NCI-H69 (cell line): Measurements from ENCODE around the gene SHISA8.
A peak's percentile ranks its signal among the peaks of the same experiment; 100 is the strongest.

Experiments used
- DNase-seq: peaks from one replicate; lab custom pipeline; 2025; lab: John Stamatoyannopoulos, UW

The SHISA8 gene

DNA sequence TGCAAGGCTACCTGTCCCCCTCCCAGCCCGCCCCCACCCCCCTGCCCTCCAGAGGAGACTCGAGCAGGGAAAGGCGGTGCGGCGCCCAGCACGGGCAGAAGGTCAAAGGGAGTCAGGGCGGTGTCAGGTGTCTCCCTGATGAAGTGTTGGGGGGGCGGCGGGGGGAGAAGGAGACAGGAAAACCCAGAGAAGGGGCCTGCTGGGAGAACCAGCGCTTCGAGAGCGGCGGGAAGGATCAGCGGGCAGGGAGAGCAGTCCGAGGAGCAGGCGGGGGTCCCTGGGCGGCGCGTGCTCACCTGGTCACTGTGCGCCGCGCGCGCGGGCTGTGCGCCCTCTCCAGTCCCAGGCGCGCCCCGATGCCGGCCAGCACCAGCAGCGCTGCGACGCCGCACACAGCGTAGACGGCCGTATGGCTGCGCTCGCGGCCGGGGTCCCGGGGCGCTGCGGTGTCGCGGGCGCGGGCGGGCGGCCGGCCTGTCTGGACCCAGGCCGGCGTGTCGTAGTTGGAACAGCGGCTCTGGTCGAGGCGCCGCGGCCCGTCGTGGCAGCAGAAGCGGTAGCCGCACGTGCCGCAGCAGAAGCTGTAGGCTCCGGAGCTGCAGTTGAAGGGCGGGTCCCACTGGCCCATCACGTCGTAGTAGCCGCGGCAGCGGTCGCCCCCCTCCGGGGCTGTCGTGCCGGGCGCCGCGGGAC lies 886 bp downstream of the SHISA8 start:
- DNase-seq: peak; percentile 70

DNA sequence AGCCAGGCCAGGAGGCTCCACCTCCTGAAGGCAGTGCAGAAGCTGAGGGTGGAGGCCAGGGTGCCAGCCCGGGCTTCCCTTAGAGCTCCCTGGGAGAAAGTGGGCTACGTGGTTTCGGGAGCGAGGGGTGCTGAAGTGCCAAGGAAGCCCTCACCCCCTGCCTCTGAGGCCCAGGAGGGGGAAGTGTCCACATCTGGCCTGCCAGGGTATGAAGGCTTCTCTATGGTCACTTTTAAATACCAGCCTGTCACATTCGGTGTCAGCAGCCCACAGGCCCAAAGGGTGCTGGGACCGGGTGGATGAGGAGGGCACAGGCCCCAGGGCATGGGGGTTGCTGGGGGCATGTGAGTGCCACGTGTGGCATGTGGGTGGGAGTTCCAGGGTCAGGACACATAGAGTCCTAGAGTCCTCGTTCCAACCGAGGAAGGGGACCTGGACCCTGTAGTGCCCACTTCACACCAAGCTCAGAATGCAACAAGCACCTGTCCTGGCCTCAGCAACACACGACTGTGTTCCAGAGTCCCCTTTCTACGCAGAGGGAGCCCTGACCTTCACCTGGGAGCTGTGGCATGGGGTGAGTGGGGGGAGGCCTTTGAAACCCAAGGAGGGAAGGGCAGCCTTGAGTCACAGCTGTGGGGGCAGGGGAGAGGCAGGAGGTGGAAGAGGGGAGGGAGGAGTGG lies 1.7 kb downstream of the SHISA8 start:
- DNase-seq: no peak

DNA sequence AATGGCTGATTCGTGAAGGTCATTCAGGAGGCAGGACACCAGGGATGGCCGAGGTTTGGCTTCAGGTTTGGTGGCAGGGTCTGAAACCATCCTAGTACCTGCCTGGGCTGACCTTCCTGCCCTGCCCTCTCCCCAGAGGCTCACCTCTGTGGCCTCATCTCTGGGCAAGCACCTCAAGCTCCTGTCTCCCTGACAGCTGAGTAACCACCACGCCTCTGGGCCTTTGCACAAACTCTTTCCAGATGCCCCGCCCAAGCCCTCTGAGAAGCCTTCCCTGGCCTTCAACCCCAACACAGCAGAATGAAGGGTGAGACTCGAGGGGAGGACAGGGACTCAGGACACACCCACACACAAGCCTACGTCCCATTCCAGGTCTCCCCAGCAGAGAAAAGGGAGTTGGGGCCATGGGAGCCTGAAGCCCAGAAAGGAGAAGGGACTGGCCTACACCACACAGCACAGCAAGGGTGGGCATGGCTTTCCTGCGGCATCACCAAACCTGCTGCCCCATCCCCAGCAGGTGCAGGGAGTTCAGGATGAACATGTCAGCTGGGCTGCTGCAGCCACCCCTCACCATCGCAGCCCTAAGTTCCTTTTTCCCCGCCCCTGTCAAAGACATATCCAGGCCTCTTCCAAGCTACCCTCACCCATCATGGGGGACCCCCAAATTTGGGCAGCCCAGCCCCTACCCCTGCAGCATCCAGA lies 2.4 kb downstream of the SHISA8 start:
- DNase-seq: no peak

DNA sequence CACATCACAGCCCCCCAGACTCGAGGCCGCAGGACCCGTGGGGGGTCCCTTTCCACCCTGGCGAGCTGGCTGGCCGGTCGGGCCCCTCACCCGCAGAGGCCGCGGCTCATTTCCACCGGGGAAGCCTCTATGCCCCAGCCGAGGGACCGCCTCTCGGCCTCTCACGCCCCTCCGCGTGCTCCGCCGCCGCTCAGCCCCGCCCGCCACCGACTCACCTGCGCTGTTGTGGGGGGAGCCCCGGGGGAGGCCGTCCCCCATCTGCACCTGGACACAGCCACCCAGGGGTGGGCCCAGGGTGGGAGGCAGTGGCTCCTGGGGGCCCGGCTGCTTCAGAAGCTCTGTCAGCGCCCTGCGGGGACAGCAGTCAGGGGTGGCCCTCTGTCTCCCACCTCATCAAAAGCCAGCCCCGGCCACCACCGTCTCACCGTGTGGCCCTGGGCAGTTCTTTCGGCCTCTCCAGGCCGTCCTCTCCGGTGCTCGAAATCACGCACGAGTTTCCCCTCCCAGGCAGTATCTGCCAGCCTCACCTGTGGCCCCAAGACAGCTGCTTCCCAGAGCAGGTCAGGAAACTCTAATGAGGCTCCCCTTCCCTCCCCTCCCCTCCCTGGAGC lies 3.8 kb downstream of the SHISA8 start:
- DNase-seq: no peak

DNA sequence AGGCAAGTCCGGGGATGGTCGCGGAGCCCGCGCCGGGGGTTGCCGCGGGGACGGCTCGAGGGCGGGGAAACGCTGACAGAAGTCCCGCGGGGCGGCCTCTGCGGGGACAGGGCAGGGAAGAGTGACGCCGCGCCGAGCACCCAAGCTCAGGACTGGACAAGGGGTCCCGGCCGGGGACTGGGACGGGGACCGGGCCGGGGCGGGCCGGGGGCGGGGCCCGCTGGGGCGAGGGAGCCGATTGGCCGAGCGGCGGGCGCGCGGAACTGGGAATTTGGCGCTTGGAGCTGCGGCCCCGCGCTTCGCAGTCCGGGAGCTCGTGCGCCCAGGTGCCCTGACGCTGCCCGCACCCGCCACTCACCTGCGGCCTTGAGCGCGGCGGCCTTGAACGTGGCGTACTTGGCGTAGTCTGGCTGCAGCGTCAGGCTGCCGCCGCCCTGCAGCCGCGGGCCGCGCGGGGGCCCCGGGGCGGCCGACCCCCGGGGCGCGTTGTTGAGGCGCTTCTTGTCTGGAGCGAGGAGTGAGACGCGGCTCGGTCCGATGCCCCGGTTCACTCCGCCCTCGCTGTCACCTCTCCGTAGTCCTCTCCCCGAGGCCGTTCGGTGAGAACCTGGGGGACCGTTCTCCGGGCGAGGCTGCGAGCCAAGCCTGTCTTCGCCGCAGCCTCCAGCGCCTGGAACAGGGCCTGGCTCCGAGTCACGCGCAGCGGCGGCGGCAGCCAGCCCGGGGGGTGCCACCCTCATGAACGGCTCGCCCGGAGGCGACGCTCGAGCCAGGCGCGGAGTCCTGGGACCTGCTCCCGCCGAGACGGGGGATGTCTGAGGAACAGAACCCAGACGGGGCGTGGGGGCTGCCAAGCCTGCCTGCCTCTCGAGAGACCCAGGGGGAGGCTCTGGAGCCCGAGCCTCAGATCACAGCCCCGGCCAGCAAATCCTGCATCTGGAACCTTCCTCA lies 4.5 kb downstream of the SHISA8 start:
- no peak for DNase-seq

DNA sequence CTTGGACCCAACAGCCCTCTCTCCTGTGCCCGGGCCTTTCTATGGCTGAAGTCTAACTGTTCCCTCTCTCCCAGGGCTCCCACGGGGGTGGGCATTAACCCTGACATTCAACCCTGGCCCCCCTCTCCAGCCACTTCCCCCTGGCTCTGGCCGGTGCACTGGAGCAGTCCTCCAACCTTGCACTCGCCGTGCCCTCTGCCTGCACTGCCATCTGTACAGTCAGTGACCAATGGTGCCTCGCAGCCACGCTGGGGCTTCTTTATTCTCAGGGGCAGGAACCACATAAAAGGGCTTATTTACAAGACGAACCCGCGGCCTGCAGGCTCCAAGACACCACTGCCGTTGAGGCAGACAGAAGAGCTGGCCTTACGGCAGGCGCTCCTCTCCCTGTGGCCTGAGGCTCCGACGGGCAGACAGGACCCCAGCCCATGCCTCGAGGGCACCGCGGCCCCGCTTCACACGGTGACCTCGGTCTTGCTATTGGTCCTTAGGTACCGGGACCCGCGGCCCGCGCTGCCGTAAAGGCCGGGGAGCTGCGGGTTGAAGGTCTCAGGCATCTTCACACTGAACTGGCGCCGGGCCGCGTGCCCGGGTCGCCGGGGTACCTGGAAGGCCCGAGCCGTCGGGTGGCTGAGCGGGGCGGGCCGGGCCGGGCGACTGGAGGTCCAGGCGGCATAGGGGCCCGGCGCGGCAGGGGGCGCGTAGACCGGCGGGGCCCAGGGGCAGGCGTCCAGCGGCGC lies 5.4 kb downstream of the SHISA8 start:
- no peak for DNase-seq

DNA sequence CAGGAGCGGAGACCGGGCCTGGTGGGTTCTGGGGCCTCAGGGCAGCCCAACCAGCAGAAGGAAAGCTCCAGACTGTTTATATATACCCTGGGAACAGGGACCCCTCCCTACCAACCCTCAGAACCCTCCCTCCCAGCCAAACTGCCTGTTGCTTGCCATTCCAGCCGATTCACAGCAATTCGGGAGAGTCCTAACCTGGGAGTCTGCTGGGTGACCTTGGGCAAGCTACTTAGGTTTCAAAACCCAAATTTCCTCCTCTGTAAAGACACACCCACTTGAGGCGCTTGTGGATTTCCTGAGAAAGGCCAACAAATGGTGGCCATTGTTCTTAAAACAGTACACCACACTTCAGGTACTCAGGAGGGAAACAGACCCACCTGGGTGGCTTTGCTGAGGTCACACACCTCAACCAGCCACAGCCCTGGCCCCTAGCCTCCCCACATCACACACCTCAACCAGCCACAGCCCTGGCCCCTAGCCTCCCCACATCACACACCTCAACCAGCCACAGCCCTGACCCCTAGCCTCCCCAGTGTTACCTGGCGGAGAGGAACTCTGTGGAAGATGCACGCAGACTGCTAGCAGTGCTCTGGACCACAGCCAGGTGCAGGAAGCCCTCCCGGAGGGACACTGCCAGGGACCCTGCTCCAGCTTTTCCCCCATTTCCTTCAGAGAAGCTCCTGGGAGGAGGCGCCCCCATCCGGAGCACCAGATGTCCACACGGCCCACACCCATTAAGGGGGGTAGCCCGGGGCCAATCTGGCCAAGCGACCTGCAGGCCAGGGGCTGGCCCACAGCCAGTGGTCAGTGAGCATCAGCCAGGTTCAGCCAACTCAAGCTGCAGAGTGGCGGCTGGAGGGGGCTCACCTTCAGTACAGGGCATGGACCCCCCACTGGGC lies 6.2 kb downstream of the SHISA8 start:
- DNase-seq: peak; percentile 59

DNA sequence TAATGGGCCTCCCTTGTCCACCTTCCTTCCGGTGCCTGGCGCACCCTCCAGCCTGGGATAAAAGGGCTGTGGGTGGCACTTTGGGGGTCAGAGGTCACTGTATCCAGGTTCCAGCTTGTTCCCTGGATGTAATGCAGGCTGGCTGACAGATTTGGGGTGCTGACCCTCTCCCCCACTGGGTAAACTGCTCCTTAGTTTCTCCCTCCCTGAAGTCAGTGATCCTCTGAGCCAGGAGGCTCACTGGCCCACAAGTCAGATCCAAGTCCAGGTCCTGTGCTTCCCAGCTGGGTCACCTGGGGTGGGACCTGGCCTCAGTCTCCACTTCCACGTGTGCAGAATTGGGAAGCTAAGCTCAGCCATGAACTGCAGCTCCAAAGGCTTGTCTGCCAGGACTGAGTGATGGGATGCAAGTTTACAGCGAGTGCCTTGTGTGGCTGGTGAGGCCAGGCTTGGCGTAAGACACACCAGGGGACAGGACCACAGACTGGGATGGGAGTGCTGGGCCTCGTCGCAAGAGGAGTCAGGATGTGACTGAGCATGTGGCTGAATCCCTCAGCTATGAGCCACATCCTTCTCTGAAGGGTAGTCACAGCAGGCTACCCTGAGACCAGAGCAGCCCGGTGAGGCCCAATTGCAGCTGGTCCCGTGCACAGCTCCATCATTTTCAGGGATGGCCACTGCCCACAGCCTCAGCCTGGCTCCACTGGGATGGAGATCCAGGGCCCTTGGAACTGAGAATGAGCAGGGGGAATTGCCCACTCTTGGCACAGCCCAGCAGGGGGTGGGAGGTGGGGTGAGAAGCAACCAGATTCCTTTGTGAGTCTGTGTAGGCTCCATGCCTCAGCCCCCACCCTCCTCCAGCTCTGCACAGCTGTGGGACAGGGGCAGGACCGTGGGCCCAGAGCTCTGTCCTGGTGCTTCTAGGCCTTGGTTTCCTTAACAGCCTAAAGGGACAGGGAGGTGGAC lies 7.2 kb downstream of the SHISA8 start:
- no peak for DNase-seq

DNA sequence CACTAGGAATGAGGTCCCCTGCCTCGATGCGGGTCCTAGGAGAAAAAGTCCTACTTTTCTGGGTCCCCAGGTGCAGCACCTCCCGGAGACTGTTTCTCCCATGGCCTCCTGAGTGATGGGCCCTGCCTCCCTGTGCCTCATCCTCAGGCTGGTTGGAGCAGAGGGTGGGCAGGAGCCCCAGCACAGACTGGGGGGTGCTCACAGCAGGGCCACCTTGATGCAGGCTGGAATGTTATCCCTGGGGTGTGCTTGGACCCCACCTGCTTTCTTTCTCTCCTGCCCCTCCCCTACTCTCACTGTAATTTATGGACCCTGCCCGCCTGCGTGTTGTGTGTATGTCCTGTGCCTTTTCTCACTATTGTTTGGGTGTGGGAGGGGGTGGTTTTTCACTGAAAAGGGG lies 8.1 kb downstream of the SHISA8 start:
- DNase-seq: no peak

DNA sequence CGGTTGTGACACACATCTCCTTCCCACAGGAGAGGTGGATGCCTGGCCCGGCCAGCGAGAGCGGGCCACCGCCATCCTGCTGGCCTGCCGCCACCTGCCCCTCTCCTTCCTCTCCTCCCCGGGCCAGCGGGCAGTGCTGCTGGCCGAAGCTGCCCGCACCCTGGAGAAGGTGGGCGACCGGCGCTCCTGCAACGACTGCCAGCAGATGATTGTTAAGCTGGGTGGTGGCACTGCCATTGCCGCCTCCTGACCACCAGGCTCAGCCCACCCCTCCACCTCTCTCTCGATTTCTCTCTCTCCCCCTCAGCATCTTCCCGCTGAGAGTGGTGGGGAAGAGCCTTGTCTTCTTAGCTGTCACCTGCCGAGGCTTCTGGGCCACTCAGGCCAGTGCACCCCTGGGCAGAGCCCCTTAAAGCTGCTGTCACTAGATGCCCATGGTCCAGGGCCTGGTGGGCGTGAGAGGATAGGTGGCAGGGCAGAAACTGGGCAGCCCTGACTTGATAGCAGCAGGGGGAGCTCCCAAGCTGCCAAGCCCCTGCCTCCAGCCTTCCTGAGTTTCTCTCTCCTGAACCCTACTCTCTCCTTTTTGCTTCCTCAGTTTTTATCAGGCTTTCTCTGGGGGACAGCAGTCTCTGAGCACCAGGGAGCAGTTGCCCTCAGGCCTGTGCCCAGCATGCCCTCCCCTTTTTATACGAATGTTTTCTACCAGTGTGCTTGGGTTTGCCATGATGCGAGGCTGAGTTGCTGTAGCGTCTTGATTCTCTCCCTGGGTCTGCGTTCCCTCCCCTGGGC lies 9.3 kb downstream of the SHISA8 start:
- no peak for DNase-seq

DNA sequence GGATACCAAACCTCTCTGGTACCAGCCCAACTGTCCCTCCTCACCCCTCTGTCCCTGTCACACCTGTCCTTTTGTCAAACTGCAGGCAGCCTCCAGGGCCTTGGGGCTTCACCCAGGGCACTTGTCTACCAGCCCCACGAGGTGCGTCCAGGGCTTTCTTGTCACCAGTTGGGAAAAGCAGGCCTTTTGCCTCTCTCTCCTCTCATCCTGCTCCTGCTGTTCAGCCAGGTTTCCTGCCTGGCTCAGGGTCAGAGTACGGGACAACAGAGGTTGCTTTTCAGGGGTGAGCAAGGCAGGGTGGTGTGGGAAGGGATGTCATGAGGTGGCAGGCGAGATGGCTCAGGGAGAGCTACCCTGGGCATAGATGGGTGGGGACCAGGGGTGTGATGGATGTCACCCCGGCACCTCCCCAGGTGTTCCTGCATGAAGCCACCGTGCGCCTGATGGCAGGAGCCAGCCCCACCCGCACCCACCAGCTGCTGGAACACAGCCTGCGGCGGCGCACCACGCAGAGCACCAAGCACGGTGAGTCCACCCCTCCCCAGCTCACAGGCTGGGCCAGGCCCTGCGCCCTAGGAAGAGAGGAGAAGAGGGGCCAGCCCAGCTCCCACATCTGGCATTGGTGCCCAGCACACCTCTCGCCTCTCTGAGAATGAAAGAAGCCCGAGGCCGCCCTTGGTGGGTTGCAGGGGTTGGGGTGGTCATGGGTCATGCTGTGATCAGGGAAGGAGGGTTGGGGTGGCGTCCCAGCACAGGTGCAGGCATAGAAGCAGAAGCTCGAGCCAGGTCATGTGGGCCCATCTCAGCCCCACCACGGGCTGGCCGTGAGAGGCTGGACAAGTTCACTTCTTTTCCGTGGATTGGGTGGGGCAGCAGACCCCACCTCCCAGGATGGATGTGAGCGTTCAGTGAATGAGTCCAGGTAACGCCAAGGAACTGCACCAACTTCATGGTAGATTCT lies 10.1 kb downstream of the SHISA8 start:
- DNase-seq: no peak

DNA sequence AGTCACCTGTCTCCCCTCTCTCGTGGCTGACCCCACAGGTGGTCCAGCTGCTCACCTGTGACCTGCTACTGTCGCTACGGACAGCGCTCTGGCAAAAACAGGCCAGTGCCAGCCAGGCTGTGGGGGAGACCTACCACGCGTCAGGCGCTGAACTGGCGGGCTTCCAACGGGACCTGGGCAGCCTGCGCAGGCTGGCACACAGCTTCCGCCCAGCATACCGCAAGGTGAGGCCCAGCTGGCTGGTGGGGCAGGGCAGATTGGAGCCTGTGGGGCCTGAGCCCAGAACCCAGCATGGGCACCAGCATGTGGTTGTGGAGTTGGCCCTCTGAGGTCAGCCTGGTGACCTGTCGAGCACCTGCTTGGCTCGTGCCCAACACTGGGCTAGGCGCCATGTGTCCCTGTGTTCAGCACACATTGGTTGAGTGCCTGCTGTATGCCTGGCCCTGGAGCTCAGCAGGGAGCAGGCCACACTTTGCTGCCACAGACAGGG lies 11.9 kb downstream of the SHISA8 start:
- peak; percentile 86 for DNase-seq

DNA sequence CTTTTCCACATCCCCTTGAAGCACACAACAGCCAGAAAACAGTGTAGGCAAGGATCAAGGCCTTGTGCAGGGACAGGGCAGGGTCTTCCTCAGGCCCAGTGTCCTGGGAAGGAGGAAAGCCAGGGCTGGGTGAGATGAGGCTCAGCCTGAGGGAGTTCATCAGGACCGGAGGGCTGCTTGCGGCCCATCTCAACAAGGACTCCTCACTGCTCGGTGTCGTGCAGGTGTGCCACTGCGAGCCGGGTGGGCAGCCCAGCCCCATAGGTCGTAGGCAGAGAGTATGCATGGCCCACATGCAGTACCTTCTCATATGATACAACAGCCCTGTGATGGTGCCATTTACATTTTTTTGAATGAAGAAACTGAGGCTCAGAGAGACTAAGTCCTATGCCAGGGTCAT lies 12.9 kb downstream of the SHISA8 start:
- no peak for DNase-seq

DNA sequence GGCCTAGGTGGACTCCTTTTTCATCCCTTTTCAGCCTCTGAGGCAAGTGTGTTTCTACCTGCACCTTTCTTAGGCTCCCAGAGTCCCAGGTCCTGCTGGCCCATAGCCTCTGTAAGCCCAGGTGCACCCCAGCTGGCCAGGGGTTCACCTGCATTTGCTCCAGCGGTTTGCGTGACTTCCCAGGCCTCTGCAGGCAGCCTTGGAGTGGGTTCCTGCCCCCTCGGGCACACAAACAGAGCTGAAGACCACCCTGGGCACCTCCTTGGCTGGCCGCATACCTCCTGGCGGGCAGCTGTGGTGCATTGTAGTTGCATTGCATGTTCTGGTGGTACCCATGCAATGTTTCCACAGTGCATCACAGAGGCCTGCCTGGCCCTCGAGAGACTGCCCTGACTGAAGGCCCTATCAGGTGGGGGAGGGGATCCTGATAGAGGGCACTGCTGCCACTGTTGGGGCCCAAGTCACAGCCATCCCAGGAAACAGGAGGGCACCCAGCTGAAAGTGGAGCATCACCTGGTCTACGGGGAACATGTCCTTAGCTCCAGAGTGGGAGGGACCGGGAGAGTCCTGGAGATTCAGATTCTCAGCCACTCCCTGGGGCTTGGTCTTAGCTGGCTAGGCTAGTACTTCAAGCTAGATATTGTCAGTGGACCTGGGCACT lies 14.1 kb downstream of the SHISA8 start:
- no peak for DNase-seq

DNA sequence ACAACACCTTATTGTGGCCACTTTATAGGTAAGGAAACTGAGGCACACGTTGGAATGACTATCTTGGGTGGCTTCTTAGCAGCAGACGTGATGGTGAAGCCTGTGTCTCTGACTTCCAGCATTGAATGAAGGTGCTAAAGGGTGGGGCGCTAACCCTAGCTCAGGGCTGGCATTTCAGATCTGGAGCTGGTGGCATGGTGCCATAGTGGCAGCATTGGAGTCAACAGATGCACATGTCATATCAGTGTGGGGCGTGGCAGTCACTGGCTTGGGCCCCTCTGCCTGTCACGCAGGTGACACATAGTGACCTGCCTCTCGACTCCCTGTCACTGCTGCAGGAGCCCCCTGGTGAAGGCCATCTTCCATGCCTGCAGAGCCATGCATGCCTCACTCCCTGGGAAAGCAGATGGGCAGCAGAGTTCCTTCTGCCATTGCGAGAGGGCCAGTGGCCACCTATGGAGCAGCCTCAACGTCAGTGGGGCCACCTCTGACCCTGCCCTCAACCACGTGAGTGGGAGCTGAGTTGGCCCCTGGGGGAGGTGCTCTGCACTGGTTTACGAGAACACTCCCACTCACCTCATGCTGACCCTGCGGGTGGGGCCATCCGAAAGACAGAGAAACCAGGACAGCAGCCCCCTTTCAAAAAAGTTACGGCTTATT lies 14.8 kb downstream of the SHISA8 start:
- DNase-seq: no peak
